Astrocyte of the cerebellum (primary cell): ENCODE data around the gene PUM1.

Experiments
- DNase-seq: peaks from one replicate; pipeline ENCODE4 v3.0.0-alpha.2; 2011; ENCODE audit warnings: low read depth
- H3K4me3 ChIP-seq: 2 replicates; pipeline ENCODE4 v1.5.1; 2011; ENCODE audit warnings: mild to moderate bottlenecking, low read depth, low read length, moderate library complexity
- CTCF ChIP-seq: IDR thresholded peaks from 2 replicates; pipeline ENCODE4 v1.5.1; 2012; ENCODE audit warnings: low read length, low read depth, moderate library complexity, mild to moderate bottlenecking; ENCODE audit errors: missing control alignments
- in situ Hi-C: cut with HindIII; loops from 2 replicates; pipeline ENCODE4 v1.10.0; 2017; ENCODE audit warnings: low sequenced_read_pairs

PUM1 gene

GRCh38 chr1:30900486-30900885, 165.0 kb downstream of the PUM1 start:
- no peak for TF ChIP-seq CTCF
- no peak for DNase-seq
- in situ Hi-C loops: loop anchor here (25.0 kb wide), 2 partner anchors 112 to 1188 kb away; no protein-coding TSS in a partner anchor

GRCh38 chr1:30899577-30900389, 165.7 kb downstream of the PUM1 start:
- in situ Hi-C loops: loop anchor here (25.0 kb wide), 2 partner anchors 113 to 1187 kb away; no protein-coding TSS in a partner anchor
- no peak for TF ChIP-seq CTCF
- no peak overlapping the region for H3K4me3 ChIP-seq
- DNase-seq: no peak

More at GRCh38 chr1:30900486-30900885, 165.0 kb downstream of the PUM1 start:
- H3K4me3 ChIP-seq: no peak overlapping the region

- no peak for TF ChIP-seq CTCF
- in situ Hi-C loops: no loop called here
- DNase-seq: no peak
These were observed 167.3 kb downstream of the PUM1 start for GRCh38 chr1:30898031-30898815.

GRCh38 chr1:30896905-30897304, 168.6 kb downstream of the PUM1 start:
- TF ChIP-seq CTCF: no peak
- in situ Hi-C loops: no loop called here
- DNase-seq: no peak
- no peak overlapping the region for H3K4me3 ChIP-seq

More at GRCh38 chr1:30898031-30898815, 167.3 kb downstream of the PUM1 start:
- H3K4me3 ChIP-seq: no peak overlapping the region

- TF ChIP-seq CTCF: no peak
- DNase-seq: no peak
- no peak overlapping the region for H3K4me3 ChIP-seq
- in situ Hi-C loops: no loop called here
These were observed 169.4 kb downstream of the PUM1 start for GRCh38 chr1:30895944-30896660.

GRCh38 chr1:30895382-30895943, 170.1 kb downstream of the PUM1 start:
- TF ChIP-seq CTCF: no peak
- in situ Hi-C loops: no loop called here

More at GRCh38 chr1:30895382-30895943, 170.1 kb downstream of the PUM1 start:
- no peak overlapping the region for H3K4me3 ChIP-seq
- no peak for DNase-seq
